ENCODE results near the gene ITPK1.

Gene ITPK1

DNA sequence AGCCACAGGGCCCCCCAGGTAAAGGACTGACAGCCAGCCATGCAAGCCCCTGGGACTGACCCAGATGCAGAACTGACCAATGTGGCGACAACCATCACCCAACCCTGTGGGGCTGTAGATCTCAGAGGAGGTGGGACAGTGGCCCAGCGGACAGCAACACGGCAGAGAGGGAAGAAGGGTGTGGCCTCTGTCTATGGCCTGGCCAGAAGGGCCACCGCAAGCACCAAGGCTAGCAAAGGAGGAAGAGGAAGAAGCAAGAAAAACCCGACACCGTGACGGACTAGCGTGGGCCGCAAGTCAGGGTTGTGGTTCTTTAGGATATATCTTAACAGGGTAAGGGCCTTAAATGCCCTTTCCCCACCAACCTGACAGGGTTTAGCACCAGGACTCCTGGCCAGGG, 71.2 kb downstream of the ITPK1 start:
- no peak for DNase-seq (ENCODE audit: low read depth in 2 of 2)

DNA sequence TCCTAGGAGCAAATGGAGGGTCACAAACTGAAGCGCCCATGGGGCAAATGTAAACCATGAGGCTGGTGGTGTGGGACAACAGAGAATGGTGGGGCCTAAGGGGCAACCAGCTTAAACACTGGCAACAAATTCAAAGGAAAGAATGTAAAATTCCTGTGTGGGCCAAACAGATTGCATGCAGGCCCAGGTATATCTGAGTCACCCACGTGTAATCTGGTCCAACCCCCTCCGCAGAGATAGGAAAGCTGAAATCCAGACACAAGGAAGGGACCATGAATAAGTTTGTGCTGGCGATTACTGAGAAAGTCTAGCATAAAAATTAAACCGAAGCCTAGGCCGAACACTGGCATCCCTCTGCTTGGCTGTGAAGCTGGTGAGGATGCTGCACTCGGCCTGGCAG, 71.6 kb downstream of the ITPK1 start:
- no peak for DNase-seq (ENCODE audit: low read depth in 2 of 2)

DNA sequence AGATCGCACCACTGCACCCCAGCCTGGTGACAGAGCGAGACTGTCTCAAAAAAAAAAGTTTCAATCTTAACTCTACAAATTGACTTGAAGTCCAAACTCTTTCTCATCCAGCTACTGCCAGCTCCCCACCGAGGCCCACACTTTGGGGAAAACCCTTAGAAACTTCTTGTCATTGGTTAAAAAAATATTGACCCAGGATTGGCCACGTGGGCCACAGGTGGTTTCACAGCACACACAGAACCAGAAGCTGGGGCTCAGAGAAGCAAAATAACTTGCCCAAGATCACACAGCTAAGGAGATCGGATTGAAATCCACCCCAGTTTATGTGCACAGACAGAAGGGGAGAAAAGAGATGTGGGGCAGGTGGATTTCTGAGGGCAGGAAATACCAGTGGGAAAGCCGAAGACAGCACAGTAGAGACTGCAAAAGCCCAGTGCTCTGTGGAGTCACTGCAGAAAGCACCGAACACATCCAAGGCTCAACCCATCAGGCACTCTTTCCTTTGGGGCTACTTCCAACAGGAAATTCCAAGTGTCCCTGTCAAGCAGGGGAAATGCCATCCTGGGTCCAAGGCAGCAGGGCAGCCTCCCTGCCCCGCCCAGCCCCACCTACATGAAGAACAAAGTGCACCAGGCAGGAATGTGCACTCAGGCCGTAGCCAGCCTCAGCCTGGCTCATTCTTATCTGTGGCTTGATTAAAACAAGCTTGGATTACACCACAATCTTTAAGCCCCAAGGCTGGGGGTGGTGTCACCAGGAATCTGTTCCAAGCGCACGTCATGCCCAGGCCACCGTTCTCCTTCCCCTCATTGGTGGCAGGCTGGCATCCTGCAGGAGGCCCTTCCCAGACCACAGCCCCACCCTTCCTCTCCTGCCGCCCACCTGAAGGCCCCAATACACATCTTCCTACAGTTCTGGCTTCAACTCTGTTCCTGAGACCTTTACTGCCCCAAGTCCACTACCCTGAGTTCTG, 72.5 kb downstream of the ITPK1 start:
- DNase-seq (ENCODE audit: low read depth in 2 of 2), result no peak

DNA sequence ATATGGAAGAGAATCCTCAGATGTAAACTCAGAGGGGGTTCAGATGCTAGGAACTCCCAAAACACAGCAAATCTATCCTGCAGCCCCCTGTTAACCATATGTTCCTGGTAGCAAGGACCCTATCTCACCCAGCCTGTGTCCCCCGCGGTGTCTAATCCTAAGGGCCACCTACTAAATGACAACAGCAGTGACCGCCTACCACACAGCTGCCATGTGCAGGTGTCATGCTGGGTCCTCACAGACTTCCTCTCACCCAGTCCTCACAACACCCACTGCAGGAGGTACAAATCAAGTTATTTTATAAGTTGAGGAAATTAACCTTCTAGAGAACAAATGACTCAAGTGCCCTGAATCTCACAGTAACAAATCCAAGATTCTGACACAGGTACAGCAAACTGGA, 73.9 kb downstream of the ITPK1 start:
- DNase-seq (ENCODE audit: low read depth in 2 of 2), result no peak

DNA sequence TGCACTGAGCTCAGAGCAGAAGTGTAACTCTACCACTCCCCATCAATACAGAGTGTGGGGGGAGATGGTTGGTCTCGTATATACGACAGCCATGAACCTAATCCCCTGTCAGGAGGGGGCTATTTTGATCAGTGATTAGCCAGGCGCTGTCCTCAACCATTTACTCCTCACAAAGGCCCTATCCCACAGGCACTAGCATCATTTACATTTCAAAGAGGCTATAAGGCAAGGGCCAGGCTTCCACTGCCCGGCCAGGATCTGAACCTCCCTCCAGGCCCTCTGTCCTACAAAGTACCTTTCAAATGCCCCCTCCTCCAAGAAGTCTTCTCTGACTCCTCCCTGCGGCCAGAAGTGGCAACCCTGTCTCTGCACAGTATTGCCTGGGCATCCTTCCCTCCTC, 74.7 kb downstream of the ITPK1 start:
- no peak for DNase-seq (ENCODE audit: low read depth in 2 of 2)

DNA sequence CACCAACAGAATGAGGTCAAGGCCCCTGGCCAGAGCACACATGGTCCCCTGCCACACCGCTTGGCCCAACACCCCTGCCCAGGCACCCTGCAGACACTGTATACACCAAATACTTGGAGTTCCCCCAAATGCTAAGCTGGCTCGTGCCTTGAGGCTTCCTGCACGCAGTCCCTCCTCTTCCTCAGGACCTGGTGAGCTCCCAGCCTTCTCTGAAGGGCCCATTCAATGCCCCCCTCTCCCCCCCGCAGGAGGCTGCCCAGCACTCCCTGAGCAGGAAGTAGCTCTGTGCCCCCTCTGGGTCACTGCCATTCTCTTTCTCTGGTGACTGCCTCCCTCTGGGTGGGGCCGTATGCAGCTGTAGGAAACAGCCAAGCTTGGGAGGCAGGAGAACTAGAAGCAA, 75.3 kb downstream of the ITPK1 start:
- no peak for DNase-seq (ENCODE audit: low read depth in 2 of 2)

DNA sequence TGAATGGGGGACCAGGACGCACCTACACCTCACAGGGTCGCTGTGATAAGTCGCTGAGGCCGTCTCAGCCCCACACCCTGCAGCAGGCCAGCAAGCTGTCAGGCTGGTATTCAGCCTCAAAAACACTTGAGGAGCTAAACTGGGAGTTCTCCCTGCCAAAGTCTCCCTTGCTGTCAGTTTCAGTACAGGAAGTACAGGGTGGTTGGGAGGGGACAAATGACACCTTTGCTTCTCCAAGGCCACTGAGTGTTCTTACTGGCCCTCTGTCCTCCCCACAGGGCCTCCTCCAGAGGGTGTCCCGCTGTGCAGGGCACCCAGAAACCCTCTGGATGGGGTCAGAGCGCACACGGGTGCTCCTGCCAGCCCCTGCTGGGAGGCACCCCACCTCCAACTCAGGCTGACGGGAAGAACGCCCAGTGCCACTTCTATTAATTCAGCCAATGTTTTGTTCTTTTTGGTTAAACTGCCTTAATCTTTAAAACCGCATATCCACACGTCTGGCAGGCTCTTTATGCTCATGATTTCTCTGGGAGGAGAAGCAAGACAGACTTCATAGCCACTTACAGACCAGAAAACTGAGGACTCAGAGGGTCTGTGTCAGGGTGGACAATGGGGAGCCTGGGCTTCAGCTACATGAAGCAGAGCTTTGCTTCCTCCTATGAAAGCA, 75.9 kb downstream of the ITPK1 start:
- no peak for DNase-seq (ENCODE audit: low read depth in 2 of 2)

DNA sequence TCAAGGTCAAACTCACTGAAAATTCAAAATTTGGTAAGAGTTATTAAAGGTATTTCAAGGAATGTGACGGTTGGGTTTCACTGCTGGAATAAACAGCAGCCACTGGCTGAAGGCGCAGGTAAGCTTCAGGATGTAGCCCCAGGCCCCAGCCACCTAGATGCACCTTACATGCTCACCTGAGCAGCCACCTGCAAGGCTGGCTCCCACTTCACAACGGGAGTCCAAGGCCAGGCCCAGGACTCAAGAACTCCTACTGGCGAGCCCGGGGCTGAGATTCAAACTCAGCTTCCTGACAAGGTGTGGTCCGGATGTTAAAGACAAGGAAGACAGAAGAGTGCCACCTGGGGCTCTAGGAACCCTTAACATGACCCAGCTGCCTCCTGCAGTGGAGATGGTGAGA, 78.4 kb downstream of the ITPK1 start:
- DNase-seq (ENCODE audit: low read depth in 2 of 2), result no peak

DNA sequence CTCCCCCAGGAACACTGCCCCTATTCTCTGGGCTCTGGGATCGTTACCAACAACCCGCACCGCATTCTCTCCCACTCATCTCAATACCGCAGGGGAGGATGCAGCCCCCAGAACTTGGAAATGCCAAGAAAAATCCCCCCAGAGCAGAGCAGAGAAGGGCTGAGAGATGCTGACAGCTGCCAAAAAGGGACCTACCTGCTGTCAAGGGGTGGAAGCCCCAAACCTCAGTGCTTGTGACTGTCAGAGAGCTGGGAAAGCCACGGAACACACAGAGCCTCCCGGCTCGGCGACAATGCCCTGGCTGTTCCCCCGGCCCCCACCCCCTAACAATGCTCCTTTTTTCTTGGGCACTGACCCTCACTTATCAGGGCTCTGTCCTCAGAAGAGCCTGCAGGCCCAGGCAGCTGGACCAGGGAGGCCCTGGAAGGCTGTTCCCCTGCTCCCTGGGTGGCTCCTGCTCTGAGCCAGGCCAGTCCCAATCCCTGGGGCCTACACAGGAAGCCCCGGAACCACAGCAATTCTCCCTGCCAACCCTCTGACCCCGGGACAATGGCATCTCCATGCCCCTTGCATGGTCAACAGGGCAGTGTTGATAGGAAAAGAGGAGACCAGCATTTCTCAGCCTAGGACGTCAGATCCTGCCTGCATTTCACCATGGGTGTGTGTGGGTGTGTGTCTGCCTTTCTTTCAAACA, 78.9 kb downstream of the ITPK1 start:
- DNase-seq (ENCODE audit: low read depth in 2 of 2), result no peak

DNA sequence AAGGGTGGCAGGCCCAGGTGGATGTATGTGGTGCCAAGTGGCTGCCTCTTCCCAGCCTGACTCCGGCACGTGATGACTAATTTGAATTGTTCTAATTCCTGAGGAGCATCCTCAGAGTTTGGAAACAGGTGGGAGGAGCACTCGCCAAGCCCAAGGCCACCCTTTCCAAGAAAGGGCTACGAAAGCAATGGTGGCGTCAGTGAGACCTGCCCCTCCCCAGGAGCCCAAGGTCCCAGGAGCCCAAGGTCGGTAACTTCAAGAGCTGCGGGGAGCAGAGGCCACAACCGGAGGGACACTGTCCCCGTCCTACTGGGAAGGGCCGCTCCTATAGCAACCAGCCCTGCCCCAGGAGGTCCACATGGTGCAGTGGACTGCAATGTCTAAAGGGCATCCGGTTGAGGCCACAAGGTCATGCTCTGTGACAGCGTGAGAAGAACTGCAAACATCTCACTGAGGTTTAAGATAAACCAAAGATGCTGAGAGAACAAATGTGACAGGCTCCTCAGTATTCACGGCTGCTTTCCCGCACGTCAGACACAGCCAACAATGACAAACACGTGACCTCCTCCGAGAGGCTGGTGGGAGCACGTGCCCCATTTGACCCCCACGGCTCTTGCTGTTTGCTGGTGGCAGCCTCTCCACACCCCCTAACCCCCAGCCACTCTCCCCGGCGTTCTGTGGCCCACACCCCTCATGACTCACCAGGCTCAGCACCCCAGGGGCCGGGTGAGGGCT, 79.6 kb downstream of the ITPK1 start:
- no peak for DNase-seq (ENCODE audit: low read depth in 2 of 2)

DNA sequence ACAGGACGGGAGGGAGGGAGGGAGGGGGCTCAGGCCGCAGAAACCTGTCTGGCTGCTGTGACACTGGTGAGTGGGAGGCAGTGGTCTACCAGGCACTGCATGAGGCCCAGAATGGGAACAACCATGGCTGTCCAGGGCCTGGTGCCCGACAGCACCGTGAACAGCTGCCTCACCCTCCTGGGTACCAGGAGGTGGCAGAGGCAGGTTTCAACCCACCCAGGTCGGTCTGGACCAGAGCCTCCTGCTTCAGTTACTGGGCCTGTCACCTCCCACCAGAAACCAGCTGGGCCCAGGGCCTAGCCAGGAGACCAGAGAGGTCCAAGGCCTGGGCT, 80.2 kb downstream of the ITPK1 start:
- DNase-seq (ENCODE audit: low read depth in 2 of 2), result no peak

DNA sequence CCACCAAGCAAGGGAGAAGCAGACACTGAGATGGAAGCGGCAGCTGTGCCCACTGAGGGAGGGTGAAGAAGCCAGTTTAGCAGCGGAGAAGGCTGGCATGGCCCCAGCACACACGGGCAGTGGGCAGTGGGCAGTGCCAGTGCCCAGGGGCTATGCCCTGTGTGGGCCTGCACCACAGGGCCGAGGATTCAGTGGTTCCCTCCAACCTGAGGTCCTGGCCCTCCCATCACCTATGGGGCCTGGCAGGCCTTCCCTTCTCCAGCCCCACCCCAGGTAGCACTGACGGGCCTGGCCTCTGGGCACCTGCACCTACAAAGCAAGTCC, 81.1 kb downstream of the ITPK1 start:
- no peak for DNase-seq (ENCODE audit: low read depth in 2 of 2)

DNA sequence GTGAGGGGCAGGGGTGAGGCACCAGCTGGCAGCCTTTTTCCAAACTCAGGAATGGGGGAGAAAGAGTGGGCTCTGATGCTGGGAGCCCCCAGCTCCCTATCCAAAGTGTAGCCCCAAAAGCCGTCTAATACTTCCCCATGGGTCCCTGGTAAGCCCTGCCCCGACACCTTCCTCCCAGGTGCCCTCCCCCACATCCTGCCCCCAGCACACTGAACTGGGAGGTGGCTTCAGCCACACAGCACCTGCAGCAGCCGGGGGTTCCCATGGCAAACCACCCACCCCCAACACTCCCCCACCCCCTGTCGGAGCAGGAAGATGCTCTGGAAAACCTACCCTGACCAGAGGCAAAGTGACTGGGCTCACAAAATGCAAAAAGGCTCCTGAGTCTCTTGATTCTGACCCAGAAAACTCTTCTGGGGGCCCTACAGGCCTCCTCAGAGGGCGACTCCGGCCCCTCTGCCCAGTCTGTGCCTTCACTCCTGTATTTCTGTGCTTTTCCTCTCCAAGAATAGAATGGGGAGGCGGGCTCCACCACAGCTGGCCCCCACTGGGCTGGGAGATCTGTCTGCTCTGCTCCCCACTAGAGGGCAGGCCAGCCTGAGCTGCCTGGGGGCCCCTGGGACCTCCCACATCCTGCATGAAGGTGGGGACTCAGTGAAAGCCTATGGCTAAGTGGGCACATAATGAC, 81.6 kb downstream of the ITPK1 start:
- peak in 1 of 2 donors; percentile 7 for DNase-seq (ENCODE audit: low read depth in 2 of 2)

DNA sequence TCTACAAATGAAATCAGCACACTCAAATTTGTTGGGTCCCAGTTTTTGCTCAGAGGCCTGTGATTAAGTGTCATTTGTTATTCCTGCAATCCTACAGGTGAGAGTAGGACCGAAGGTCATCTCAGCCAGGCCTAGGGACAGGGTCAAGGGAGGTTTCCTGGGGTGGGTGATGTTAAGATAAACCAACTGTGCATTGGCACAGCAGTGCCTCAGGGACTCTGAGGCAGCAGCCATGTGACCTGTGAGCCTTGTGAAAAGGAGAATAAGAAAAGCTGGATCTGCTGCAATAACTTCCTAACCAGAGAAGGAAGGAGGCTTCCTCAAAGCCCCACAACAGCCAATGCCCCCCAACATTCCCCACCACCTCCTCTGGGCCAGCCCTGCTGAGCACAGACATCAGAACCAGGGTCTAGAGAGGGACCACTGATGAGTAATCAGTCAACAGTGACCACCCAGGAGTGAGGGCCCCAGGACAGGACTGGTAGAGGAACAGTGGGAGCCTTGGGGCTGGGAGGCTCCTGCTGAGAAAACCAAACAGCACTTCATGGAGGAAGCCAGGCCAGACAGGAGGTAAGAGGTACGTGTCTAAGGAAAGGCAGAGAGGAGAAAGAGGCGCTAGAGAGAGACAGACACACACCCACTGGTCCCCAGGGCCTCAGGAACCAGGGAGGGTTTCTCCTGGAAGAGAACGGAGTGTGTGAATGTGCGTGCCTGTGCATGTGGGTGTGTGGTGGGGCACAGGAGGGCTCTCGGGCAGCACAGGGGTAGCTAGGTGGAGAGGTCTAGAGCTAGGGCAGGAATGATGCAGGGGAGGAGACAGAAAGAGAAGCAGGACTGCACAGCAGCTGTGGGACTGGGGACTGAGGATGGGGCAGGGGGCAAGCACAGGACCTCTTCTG, 82.4 kb downstream of the ITPK1 start:
- DNase-seq (ENCODE audit: low read depth in 2 of 2), result no peak

DNA sequence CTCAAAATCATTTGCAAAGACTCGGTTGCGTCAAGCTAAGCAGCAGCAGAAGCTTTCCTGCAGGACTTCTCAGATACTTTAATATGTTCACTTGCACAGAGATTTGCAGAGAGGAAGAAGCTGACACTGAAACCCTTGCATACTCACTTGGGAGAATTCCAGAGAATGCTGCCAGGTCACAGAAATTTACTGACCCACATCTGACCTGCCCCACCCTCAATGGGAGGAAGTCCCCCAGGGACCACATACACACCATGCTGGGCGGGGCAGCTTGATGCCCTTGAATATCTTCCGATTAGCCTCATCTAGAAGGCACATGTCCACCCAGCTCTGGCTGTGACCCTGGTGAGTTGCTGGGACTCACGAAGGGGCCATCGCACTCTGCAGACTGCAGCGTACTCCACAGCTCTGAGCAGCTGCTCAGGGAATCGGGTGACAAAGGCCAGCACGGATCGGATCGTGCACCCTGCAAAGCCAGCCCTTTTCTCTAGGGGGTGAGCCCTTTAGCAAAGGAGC, 83.2 kb downstream of the ITPK1 start:
- DNase-seq (ENCODE audit: low read depth in 2 of 2), result no peak

DNA sequence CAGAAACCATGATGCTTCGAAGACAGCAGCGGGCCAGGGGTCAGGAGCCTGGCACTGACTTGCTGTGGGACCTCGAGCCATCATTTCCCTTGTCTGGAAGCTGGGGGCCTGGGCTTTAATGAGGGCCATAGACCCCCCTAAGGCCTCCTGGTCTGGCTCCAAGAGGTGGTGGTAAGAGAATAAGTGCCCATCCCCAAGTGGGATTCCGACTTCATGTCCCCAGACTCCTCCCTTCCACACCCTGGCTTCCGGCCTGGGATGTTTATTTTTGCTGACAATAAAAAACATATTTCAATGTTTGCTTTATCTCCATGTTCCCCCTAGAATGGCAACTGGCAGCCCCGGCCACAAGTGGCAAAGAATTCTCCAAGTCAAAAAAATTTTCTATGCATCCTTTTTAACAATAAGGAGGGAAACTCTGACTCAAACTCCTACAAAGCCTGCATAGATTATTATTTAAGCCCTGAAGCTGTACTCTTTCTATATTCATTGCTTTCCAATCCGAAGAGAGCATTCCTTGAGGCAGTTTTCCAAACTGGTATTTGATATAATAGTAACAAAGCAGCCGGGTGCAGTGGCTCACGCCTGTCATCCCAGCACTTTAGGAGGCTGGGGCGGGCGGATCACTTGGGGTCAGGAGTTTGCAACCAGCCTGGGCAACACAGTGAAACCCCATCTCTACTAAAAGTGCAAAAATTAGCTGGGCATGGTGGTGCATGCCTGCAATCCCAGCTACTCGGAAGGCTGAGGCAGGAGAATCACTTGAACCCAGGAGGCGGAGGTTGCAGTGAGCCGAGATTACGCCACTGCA, 84.0 kb downstream of the ITPK1 start:
- DNase-seq (ENCODE audit: low read depth in 2 of 2), result no peak

DNA sequence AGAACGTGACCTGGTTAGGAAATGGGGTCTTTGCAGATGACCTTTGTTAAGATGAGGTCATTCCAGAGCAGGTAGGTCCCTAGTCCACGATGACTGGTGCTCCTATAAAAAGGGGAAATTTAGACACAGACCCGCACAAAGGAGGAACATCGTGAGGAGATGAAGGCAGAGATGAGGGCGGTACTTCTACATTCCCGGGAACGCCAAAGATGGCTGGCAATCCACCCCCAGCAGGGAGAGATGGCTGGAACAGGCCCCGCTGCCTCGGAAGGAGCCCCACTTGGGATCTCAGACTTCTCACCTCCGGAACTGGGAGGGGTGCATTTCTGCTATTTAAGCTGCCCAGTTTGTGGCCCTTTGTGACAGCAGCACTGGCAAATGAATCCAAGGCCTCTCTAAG, 85.0 kb downstream of the ITPK1 start:
- no peak for DNase-seq (ENCODE audit: low read depth in 2 of 2)

DNA sequence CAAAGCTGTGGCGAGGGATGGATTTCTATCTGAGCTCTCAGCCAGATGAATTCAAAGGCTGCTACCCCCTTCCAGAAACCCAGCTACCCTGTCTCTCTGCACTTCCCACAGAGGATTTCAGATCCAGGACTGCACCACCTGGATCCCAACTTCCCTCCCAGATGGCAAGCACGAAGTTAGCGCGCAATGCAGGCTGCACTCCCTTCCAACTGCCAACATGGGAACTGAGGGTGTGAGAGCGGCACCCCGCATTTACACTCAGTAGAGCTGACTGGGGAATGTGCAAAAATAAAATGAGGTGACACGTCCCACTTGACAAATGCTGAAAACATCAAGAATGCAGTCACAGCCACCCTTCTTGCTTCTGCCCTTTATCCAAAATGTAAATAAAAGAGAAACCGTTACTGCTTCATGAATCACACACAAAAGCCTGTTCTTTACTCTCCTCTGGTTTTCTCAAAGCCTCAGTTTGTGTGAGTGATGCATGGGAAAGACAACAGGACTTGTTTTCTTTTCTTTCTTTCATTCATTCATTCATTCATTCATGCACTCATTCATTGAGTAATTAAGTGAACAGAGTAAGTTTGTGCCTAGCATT, 85.7 kb downstream of the ITPK1 start:
- no peak for DNase-seq (ENCODE audit: low read depth in 2 of 2)

DNA sequence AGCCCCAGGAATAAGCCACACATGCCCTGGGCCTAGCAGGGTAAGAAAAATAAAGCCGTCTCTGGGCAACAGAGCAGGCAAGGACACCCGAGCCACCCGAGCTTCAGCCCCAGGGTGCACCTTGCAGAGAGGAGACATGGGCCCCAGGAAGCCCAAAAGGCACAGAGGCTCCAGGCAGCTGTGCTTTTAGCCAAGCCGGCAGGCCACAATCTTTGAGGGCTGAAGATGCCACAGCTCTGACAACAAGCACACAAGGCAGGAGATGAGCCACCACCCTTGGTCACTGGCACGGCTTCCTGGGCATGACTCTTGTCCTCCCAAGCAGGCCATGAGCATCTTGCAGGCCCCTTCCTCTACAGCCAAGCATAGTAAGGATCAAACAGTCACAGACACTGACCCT, 86.3 kb downstream of the ITPK1 start:
- no peak for DNase-seq (ENCODE audit: low read depth in 2 of 2)

Measured in activated CD4-positive, alpha-beta T cell treated with anti-CD3 and anti-CD28 coated beads for 24 hours (primary cell).